Rectal smooth muscle tissue (tissue), 1 donor: ENCODE results near the gene DCP1B.

Source experiments
- H3K27ac ChIP-seq: one replicate; pipeline ENCODE4 v1.7.0; 2013; ENCODE audit warnings: low read depth, low read length, inconsistent platforms
- H3K27me3 ChIP-seq: one replicate; pipeline ENCODE4 v1.7.0; 2013; ENCODE audit warnings: low read length; ENCODE audit not compliant: control insufficient read depth, insufficient read depth
- H3K36me3 ChIP-seq: one replicate; pipeline ENCODE4 v1.7.0; 2013; ENCODE audit warnings: low read length; ENCODE audit not compliant: control insufficient read depth, insufficient read depth
- H3K4me1 ChIP-seq: one replicate; pipeline ENCODE4 v1.7.0; 2013; ENCODE audit warnings: low read length; ENCODE audit not compliant: control insufficient read depth, insufficient read depth
- H3K4me3 ChIP-seq: one replicate; pipeline ENCODE4 v1.7.0; 2013; ENCODE audit warnings: low read length
- H3K9ac ChIP-seq: one replicate; pipeline ENCODE4 v1.7.0; 2013; ENCODE audit warnings: low read length

The DCP1B gene

GRCh38 chr12:1916371-1917171 is 87.7 kb downstream of the DCP1B start:
- no peak overlapping the region for H3K4me3 ChIP-seq
- H3K9ac ChIP-seq: no peak overlapping the region
- no peaks in the 10 kb centered on the region for H3K27me3 ChIP-seq
- no peaks in the 10 kb centered on the region for H3K36me3 ChIP-seq
- peaks cover 5% of the 10 kb centered on the region for H3K4me1 ChIP-seq
- H3K27ac ChIP-seq: no peak overlapping the region

GRCh38 chr12:1915082-1915968 is 88.9 kb downstream of the DCP1B start:
- Histone ChIP-seq H3K9ac (no peak overlapping the region), H3K27ac (no peak overlapping the region), H3K27me3 (no peaks in the 10 kb centered on the region), H3K36me3 (no peaks in the 10 kb centered on the region), H3K4me3 (no peak overlapping the region), H3K4me1 (peaks cover 5% of the 10 kb centered on the region)

GRCh38 chr12:1914114-1914911 is 89.9 kb downstream of the DCP1B start:
- Histone ChIP-seq H3K4me3 (no peak overlapping the region), H3K4me1 (peaks cover 5% of the 10 kb centered on the region), H3K27ac (no peak overlapping the region), H3K27me3 (no peaks in the 10 kb centered on the region), H3K9ac (no peak overlapping the region), H3K36me3 (no peaks in the 10 kb centered on the region)

- Histone ChIP-seq H3K4me3 (no peak overlapping the region), H3K4me1 (peaks cover 5% of the 10 kb centered on the region), H3K27ac (no peak overlapping the region), H3K9ac (no peak overlapping the region), H3K27me3 (no peaks in the 10 kb centered on the region), H3K36me3 (no peaks in the 10 kb centered on the region)
Observed at GRCh38 chr12:1913377-1914113, 90.7 kb downstream of the DCP1B start.

GRCh38 chr12:1912580-1913376 is 91.5 kb downstream of the DCP1B start:
- Histone ChIP-seq H3K36me3 (no peaks in the 10 kb centered on the region), H3K9ac (no peak overlapping the region), H3K27me3 (no peaks in the 10 kb centered on the region), H3K27ac (no peak overlapping the region), H3K4me3 (no peak overlapping the region), H3K4me1 (peaks cover 5% of the 10 kb centered on the region)

- Histone ChIP-seq H3K4me3 (no peak overlapping the region), H3K4me1 (no peaks in the 10 kb centered on the region), H3K27me3 (no peaks in the 10 kb centered on the region), H3K9ac (no peak overlapping the region), H3K27ac (no peak overlapping the region), H3K36me3 (no peaks in the 10 kb centered on the region)
Observed at GRCh38 chr12:1911598-1912575, 92.4 kb downstream of the DCP1B start.

GRCh38 chr12:1910468-1910867 is 93.8 kb downstream of the DCP1B start:
- Histone ChIP-seq H3K27ac (no peak overlapping the region), H3K9ac (no peak overlapping the region), H3K4me3 (no peak overlapping the region)

GRCh38 chr12:1908758-1909157 is 95.5 kb downstream of the DCP1B start:
- Histone ChIP-seq H3K27ac (no peak overlapping the region), H3K4me3 (no peak overlapping the region)

More at GRCh38 chr12:1910468-1910867, 93.8 kb downstream of the DCP1B start:
- H3K27me3 ChIP-seq: no peaks in the 10 kb centered on the region
- no peaks in the 10 kb centered on the region for H3K36me3 ChIP-seq
- no peaks in the 10 kb centered on the region for H3K4me1 ChIP-seq

GRCh38 chr12:1907652-1908611 is 96.3 kb downstream of the DCP1B start:
- Histone ChIP-seq H3K4me1 (no peaks in the 10 kb centered on the region), H3K36me3 (no peaks in the 10 kb centered on the region), H3K4me3 (no peak overlapping the region), H3K9ac (no peak overlapping the region), H3K27me3 (no peaks in the 10 kb centered on the region), H3K27ac (no peak overlapping the region)

More at GRCh38 chr12:1908758-1909157, 95.5 kb downstream of the DCP1B start:
- no peaks in the 10 kb centered on the region for H3K27me3 ChIP-seq
- no peak overlapping the region for H3K9ac ChIP-seq
- H3K4me1 ChIP-seq: no peaks in the 10 kb centered on the region
- H3K36me3 ChIP-seq: no peaks in the 10 kb centered on the region

- Histone ChIP-seq H3K9ac (no peak overlapping the region), H3K27me3 (no peaks in the 10 kb centered on the region), H3K4me3 (no peak overlapping the region), H3K36me3 (no peaks in the 10 kb centered on the region), H3K4me1 (no peaks in the 10 kb centered on the region), H3K27ac (no peak overlapping the region)
Observed at GRCh38 chr12:1906579-1906978, 97.7 kb downstream of the DCP1B start.
